GM21423 (cell line): ENCODE data around the gene MYORG.
"Not testable (repeated sequence)": the region's sequence is repeated elsewhere in the genome, so short reads cannot be mapped to it uniquely, and the experiment has no call there.

Source experiments
- ATAC-seq: cut with Tn5 transposase; IDR thresholded peaks from one replicate; pipeline ENCODE4 v1.9.1; 2021; ENCODE audit warnings: mild to moderate bottlenecking, moderate library complexity; ENCODE audit not compliant: unreplicated experiment

The MYORG gene

GRCh38 chr9:34370335-34370969 lies 6.2 kb downstream of the MYORG start:
- ATAC-seq: no peak

GRCh38 chr9:34369636-34370035 lies 7.1 kb downstream of the MYORG start:
- ATAC-seq: no peak

GRCh38 chr9:34368796-34369195 lies 7.9 kb downstream of the MYORG start:
- not testable (repeated sequence) for ATAC-seq

GRCh38 chr9:34367751-34368410 lies 8.8 kb downstream of the MYORG start:
- ATAC-seq: not testable (repeated sequence)

GRCh38 chr9:34366365-34366764 lies 10.3 kb downstream of the MYORG start:
- ATAC-seq: no peak

GRCh38 chr9:34365282-34365681 lies 11.4 kb downstream of the MYORG start:
- no peak for ATAC-seq

- no peak for ATAC-seq
Observed at GRCh38 chr9:34363619-34364351, 12.9 kb downstream of the MYORG start.

- ATAC-seq: no peak
Observed at GRCh38 chr9:34362614-34363214, 14.0 kb downstream of the MYORG start.

GRCh38 chr9:34352957-34353356 lies 23.7 kb downstream of the MYORG start:
- not testable (repeated sequence) for ATAC-seq

- not testable (repeated sequence) for ATAC-seq
Observed at GRCh38 chr9:34352122-34352652, 24.5 kb downstream of the MYORG start.

- ATAC-seq: no peak
Observed at GRCh38 chr9:34349324-34349723, 27.4 kb downstream of the MYORG start.

- no peak for ATAC-seq
Observed at GRCh38 chr9:34347800-34348158, 28.9 kb downstream of the MYORG start.

GRCh38 chr9:34346873-34347799 lies 29.6 kb downstream of the MYORG start:
- no peak for ATAC-seq

GRCh38 chr9:34343605-34344004 lies 33.1 kb downstream of the MYORG start:
- ATAC-seq: no peak

GRCh38 chr9:34343090-34343489 lies 33.6 kb downstream of the MYORG start:
- no peak for ATAC-seq

GRCh38 chr9:34341659-34342295 lies 34.9 kb downstream of the MYORG start:
- ATAC-seq: no peak

- ATAC-seq: no peak
Observed at GRCh38 chr9:34338665-34339385, 37.9 kb downstream of the MYORG start.

- ATAC-seq: not testable (repeated sequence)
Observed at GRCh38 chr9:34338079-34338478, 38.6 kb downstream of the MYORG start.

- ATAC-seq: no peak
Observed at GRCh38 chr9:34337403-34337802, 39.3 kb downstream of the MYORG start.
